Measurements from ENCODE around the gene RNF148.

The RNF148 gene

GRCh38 chr7:122692769-122693309, 9.9 kb downstream of the RNF148 start:
- H3K4me3 ChIP-seq (replicated peaks; ENCODE audit: low read depth, low read length), result no peak overlapping the region
- TF ChIP-seq CTCF (IDR thresholded peaks at IDR 0.05; ENCODE audit: low read length, missing control alignments), result no peak
- DNase-seq (ENCODE audit: low read depth), result no peak

- no peak for TF ChIP-seq CTCF (IDR thresholded peaks at IDR 0.05; ENCODE audit: low read length, missing control alignments)
- no peak for DNase-seq (ENCODE audit: low read depth)
- H3K4me3 ChIP-seq (replicated peaks; ENCODE audit: low read depth, low read length), result no peak overlapping the region
These were observed 11.0 kb downstream of the RNF148 start for GRCh38 chr7:122691569-122692235.

- no peak for DNase-seq (ENCODE audit: low read depth)
- H3K4me3 ChIP-seq (replicated peaks; ENCODE audit: low read depth, low read length), result no peak overlapping the region
- no peak for TF ChIP-seq CTCF (IDR thresholded peaks at IDR 0.05; ENCODE audit: low read length, missing control alignments)
These were observed 13.2 kb downstream of the RNF148 start for GRCh38 chr7:122689346-122690109.

GRCh38 chr7:122688400-122688998, 14.2 kb downstream of the RNF148 start:
- DNase-seq (ENCODE audit: low read depth), result no peak
- H3K4me3 ChIP-seq (replicated peaks; ENCODE audit: low read depth, low read length), result no peak overlapping the region
- no peak for TF ChIP-seq CTCF (IDR thresholded peaks at IDR 0.05; ENCODE audit: low read length, missing control alignments)

GRCh38 chr7:122686360-122686878, 16.3 kb downstream of the RNF148 start:
- DNase-seq (ENCODE audit: low read depth), result no peak
- no peak overlapping the region for H3K4me3 ChIP-seq (replicated peaks; ENCODE audit: low read depth, low read length)
- no peak for TF ChIP-seq CTCF (IDR thresholded peaks at IDR 0.05; ENCODE audit: low read length, missing control alignments)

- TF ChIP-seq CTCF (IDR thresholded peaks at IDR 0.05; ENCODE audit: low read length, missing control alignments), result no peak
- DNase-seq (ENCODE audit: low read depth), result no peak
- no peak overlapping the region for H3K4me3 ChIP-seq (replicated peaks; ENCODE audit: low read depth, low read length)
These were observed 18.2 kb downstream of the RNF148 start for GRCh38 chr7:122684504-122684903.
